H1 (cell line): ENCODE results near the gene BBS2. TPM values are rescaled to one million over a fixed set of nuclear protein-coding genes. Genes with fewer than 3 reads are reported as not detected.

Experiments used
- CHD1 ChIP-seq: IDR thresholded peaks from 2 replicates; pipeline ENCODE4 v1.6.1; 2012; ENCODE audit warnings: low read depth, low read length, improper control_type of control experiment
- CHD2 ChIP-seq: IDR thresholded peaks from 2 replicates; pipeline ENCODE4 v1.6.1; 2012; ENCODE audit warnings: low read length, improper control_type of control experiment
- E2F6 ChIP-seq: IDR thresholded peaks from 2 replicates; pipeline ENCODE4 v1.6.1; 2012; ENCODE audit warnings: inconsistent platforms
- GTF2F1 ChIP-seq: IDR thresholded peaks from 2 replicates; pipeline ENCODE4 v1.6.1; 2012; ENCODE audit warnings: low read depth, low read length, improper control_type of control experiment, borderline replicate concordance
- HDAC2 ChIP-seq, 2 experiments: fragments of 300-600 bp in 1 of 2; sonication (generic) in 1 of 2; IDR thresholded peaks; 2 replicates each; pipeline ENCODE4 v1.6.1; 2011 to 2012; ENCODE audit warnings: low read depth in 2 of 2, low read length in 2 of 2, mild to moderate bottlenecking in 2 of 2, moderate library complexity in 2 of 2, borderline replicate concordance in 1 of 2, inconsistent platforms in 1 of 2
- KDM5A ChIP-seq: fragments of 200-600 bp; IDR thresholded peaks from 2 replicates; pipeline ENCODE4 v1.7.1; 2012; ENCODE audit warnings: mild to moderate bottlenecking, low read length, inconsistent platforms, mixed read lengths
- MAFK ChIP-seq: IDR thresholded peaks from 2 replicates; pipeline ENCODE4 v1.6.1; 2012; ENCODE audit warnings: low read depth, mild to moderate bottlenecking, improper control_type of control experiment, low read length
- POLR2A ChIP-seq, 2 experiments: IDR thresholded peaks; 1 replicate in 1 of 2; 2 replicates in 1 of 2; pipeline ENCODE4 v1.6.1; 2011; ENCODE audit warnings: low read depth in 2 of 2, low read length in 2 of 2, mild to moderate bottlenecking in 2 of 2; ENCODE audit errors: control extremely low read depth in 1 of 2
- RFX5 ChIP-seq: IDR thresholded peaks from 2 replicates; pipeline ENCODE4 v1.6.1; 2011; ENCODE audit warnings: low read depth, low read length, improper control_type of control experiment, borderline replicate concordance
- RXRA ChIP-seq: IDR thresholded peaks from 2 replicates; pipeline ENCODE4 v1.6.1; 2011; ENCODE audit warnings: low read depth, mild to moderate bottlenecking, low read length, moderate library complexity; ENCODE audit not compliant: insufficient read depth
- TCF12 ChIP-seq: IDR thresholded peaks from 2 replicates; pipeline ENCODE4 v1.6.1; 2011; ENCODE audit warnings: low read depth, mild to moderate bottlenecking, low read length
- YY1 ChIP-seq: IDR thresholded peaks from 2 replicates; pipeline ENCODE4 v1.6.1; 2011; ENCODE audit warnings: low read depth, mild to moderate bottlenecking, low read length
- polyA plus RNA-seq, 7 experiments: library from polyadenylated mRNA; depleted of rRNA in 3 of 7; stranded (reverse) in 5 of 7; unstranded in 2 of 7; fragments of >200 nt in 5 of 7; fragments of 200-250 nt in 2 of 7; gene quantifications; 1 replicate in 5 of 7; 2 replicates in 1 of 7; 4 replicates in 1 of 7; pipeline versions ENCODE4 v1.2.1 to v1.2.3, GENCODE V29; 2011 to 2013; ENCODE audit warnings: missing spikeins in 2 of 7, mixed read lengths in 2 of 7
- total RNA-seq: library from RNA; stranded (reverse); fragmentation: NEBNext Ultra II Directional; extraction: Animal tissue kit (Norgen Biotek cat#: 25700); gene quantifications from 2 replicates; pipeline ENCODE4 v1.2.1, GENCODE V29; 2021
- TF ChIP-seq, protein P1 (sequence below): IDR thresholded peaks from 2 replicates; pipeline ENCODE4 v1.6.1; 2011; ENCODE audit warnings: low read depth, mild to moderate bottlenecking, low read length; ENCODE audit not compliant: insufficient read depth
- TF ChIP-seq, protein P2 (sequence below): IDR thresholded peaks from 2 replicates; pipeline ENCODE4 v1.6.1; 2012; ENCODE audit warnings: inconsistent platforms

Gene BBS2
- total and polyA plus RNA-seq, 2 of the 8 experiments (the other 6 are each of a cell fraction or from before 2014, with no cell fraction given) = 12.3 to 15.1 TPM

- TF ChIP-seq E2F6 = no peak
- TF ChIP-seq, protein P1, sequence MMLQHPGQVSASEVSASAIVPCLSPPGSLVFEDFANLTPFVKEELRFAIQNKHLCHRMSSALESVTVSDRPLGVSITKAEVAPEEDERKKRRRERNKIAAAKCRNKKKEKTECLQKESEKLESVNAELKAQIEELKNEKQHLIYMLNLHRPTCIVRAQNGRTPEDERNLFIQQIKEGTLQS = no peak
- no peak for TF ChIP-seq CHD1
- no peak for TF ChIP-seq HDAC2 (IDR thresholded peaks at IDR 0.05; ENCODE audit: borderline replicate concordance in 1 of 2, low read depth in 2 of 2, low read length in 2 of 2)
- TF ChIP-seq TCF12 = no peak
- TF ChIP-seq RFX5 = no peak
- TF ChIP-seq MAFK = no peak
- no peak for TF ChIP-seq RXRA
- TF ChIP-seq KDM5A = no peak
- TF ChIP-seq YY1 = no peak
- no peak for TF ChIP-seq CHD2
- TF ChIP-seq, protein P2, sequence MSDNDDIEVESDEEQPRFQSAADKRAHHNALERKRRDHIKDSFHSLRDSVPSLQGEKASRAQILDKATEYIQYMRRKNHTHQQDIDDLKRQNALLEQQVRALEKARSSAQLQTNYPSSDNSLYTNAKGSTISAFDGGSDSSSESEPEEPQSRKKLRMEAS = no peak
- TF ChIP-seq POLR2A (IDR thresholded peaks at IDR 0.05; ENCODE audit: control extremely low read depth in 1 of 2, low read depth in 2 of 2, low read length in 2 of 2) = no peak
- TF ChIP-seq GTF2F1 = no peak
Measured at GRCh38 chr16:56436258-56436657, 83.6 kb downstream of the BBS2 start (continued).

Other genes with a start within 250 kb of the BBS2 start
- gene AMFR, start 94.5 kb downstream of the BBS2 start, total RNA-seq = 20.4 and 21.7 TPM in 2 replicates
- 18.6 and 30.0 TPM in 2 replicates for gene AMFR, start 94.5 kb downstream of the BBS2 start, polyA plus RNA-seq (2011; rRNA removed)
- gene NUDT21, start 68.7 kb downstream of the BBS2 start, total RNA-seq = 263 and 277 TPM in 2 replicates
- gene NUDT21, start 68.7 kb downstream of the BBS2 start, polyA plus RNA-seq (2011; rRNA removed) = 78.1 and 95.2 TPM in 2 replicates
- 61.4 and 62.4 TPM in 2 replicates for gene OGFOD1, start 68.5 kb downstream of the BBS2 start, total RNA-seq
- gene OGFOD1, start 68.5 kb downstream of the BBS2 start, polyA plus RNA-seq (2011; rRNA removed) = 21.1 and 24.6 TPM in 2 replicates
- gene MT4, start 45.0 kb upstream of the BBS2 start, total RNA-seq = not detected in 2 replicates
- gene MT4, start 45.0 kb upstream of the BBS2 start, polyA plus RNA-seq (2011; rRNA removed) = not detected in 2 replicates
- not detected in 2 replicates for gene MT3, start 69.5 kb upstream of the BBS2 start, total RNA-seq
- 0.17 TPM in 1 of 2 replicates, not detected in the other for gene MT3, start 69.5 kb upstream of the BBS2 start, polyA plus RNA-seq (2011; rRNA removed)
- 9.2 and 9.5 TPM in 2 replicates for gene MT2A, start 88.6 kb upstream of the BBS2 start, total RNA-seq
- gene MT2A, start 88.6 kb upstream of the BBS2 start, polyA plus RNA-seq (2011; rRNA removed) = 23.2 and 30.1 TPM in 2 replicates
- gene MT1E, start 105.8 kb upstream of the BBS2 start, total RNA-seq = 3.5 and 7.9 TPM in 2 replicates
- gene MT1E, start 105.8 kb upstream of the BBS2 start, polyA plus RNA-seq (2011; rRNA removed) = 109 and 117 TPM in 2 replicates
- not detected in 2 replicates for gene MT1M, start 112.6 kb upstream of the BBS2 start, total RNA-seq
- 1.7 and 2.1 TPM in 2 replicates for gene MT1M, start 112.6 kb upstream of the BBS2 start, polyA plus RNA-seq (2011; rRNA removed)
- gene MT1A, start 118.6 kb upstream of the BBS2 start, total RNA-seq = not detected in 2 replicates
- gene MT1A, start 118.6 kb upstream of the BBS2 start, polyA plus RNA-seq (2011; rRNA removed) = not detected in 2 replicates
- gene MT1B, start 131.9 kb upstream of the BBS2 start, total RNA-seq = not detected in 2 replicates
- gene MT1B, start 131.9 kb upstream of the BBS2 start, polyA plus RNA-seq (2011; rRNA removed) = not detected in 2 replicates
- gene MT1F, start 137.9 kb upstream of the BBS2 start, total RNA-seq = 5.2 and 5.9 TPM in 2 replicates
- gene MT1F, start 137.9 kb upstream of the BBS2 start, polyA plus RNA-seq (2011; rRNA removed) = 20.8 and 28.2 TPM in 2 replicates
- 17.7 and 19.7 TPM in 2 replicates for gene MT1G, start 148.0 kb upstream of the BBS2 start, total RNA-seq
- 515 and 909 TPM in 2 replicates for gene MT1G, start 148.0 kb upstream of the BBS2 start, polyA plus RNA-seq (2011; rRNA removed)
- gene MT1H, start 149.8 kb upstream of the BBS2 start, total RNA-seq = 11.9 and 12.6 TPM in 2 replicates
- 95.7 and 127 TPM in 2 replicates for gene MT1H, start 149.8 kb upstream of the BBS2 start, polyA plus RNA-seq (2011; rRNA removed)
- 52.4 and 64.5 TPM in 2 replicates for gene MT1X, start 162.4 kb upstream of the BBS2 start, total RNA-seq
- gene MT1X, start 162.4 kb upstream of the BBS2 start, polyA plus RNA-seq (2011; rRNA removed) = 1,060 and 1,247 TPM in 2 replicates
- gene NUP93, start 210.1 kb upstream of the BBS2 start, total RNA-seq = 180 and 201 TPM in 2 replicates
- 147 and 162 TPM in 2 replicates for gene NUP93, start 210.1 kb upstream of the BBS2 start, polyA plus RNA-seq (2011; rRNA removed)